HepG2 (cell line): Measurements from ENCODE around the gene SRSF3. TPM values are rescaled to one million over a fixed set of nuclear protein-coding genes. Genes with fewer than 3 reads are reported as not detected.
A peak's percentile ranks its signal among the peaks of the same experiment; 100 is the strongest.
"Not testable (repeated sequence)": the region's sequence is repeated elsewhere in the genome, so short reads cannot be mapped to it uniquely, and the experiment has no call there.

Source experiments
- ATAC-seq: fragments of 200-7000 bp; cut with Tn5 transposase; 3 replicates; pipeline ENCODE4 v1.9.1; 2020; ENCODE audit warnings: mild to moderate bottlenecking, moderate library complexity
- BruUV-seq: library from RNA; stranded (reverse); fragments of 400-500 nt; replicated peaks from 2 replicates; lab custom pipeline; 2021; lab: Mats Ljungman, UMichigan
- CTCF ChIA-PET: fragments of 300-600 bp; formaldehyde crosslinking; extraction: SDS; loops from one replicate; lab custom pipeline; 2021; ENCODE audit warnings: low total read pairs, inconsistent platforms, low intra/inter-chr PET ratio; lab: Yijun Ruan, JAX
- POLR2A ChIA-PET: fragments of 350-600 bp; sonication (Branson Sonifier 250); formaldehyde crosslinking; loops from one replicate; lab custom pipeline; 2020; ENCODE audit warnings: antibody characterized with exemption, inconsistent platforms; lab: Yijun Ruan, JAX
- DNase-seq: peaks from one replicate; pipeline ENCODE4 v3.0.0-alpha.2; 2015; ENCODE audit warnings: low spot score
- FAIRE-seq: peaks from 3 replicates; lab custom pipeline; 2011; peaks lifted over from hg19 to GRCh38; lab: Jason Lieb, UNC
- H2AFZ ChIP-seq: one replicate; pipeline ENCODE4 v1.6.1; 2011; ENCODE audit warnings: low read length, inconsistent platforms
- H3K27ac ChIP-seq: fragments of 300-600 bp; 3 replicates; pipeline ENCODE4 v1.8.0; 2011; ENCODE audit warnings: mixed run types, mild to moderate bottlenecking, mixed read lengths, low read length, inconsistent platforms; ENCODE audit not compliant: insufficient read depth; ENCODE audit errors: extremely low read length
- H3K27me3 ChIP-seq, 2 experiments: fragments of 200-600 bp in 1 of 2; 2 replicates in 1 of 2; 3 replicates in 1 of 2; pipeline versions ENCODE4 v1.6.0 to v1.8.0; 2011; ENCODE audit warnings: low read length in 2 of 2, mild to moderate bottlenecking in 2 of 2, moderate library complexity in 2 of 2, inconsistent platforms in 1 of 2; ENCODE audit not compliant: insufficient read depth in 2 of 2, control insufficient read depth in 1 of 2
- H3K36me3 ChIP-seq, 2 experiments: fragments of 200-600 bp in 1 of 2; replicated peaks in 1 of 2; 2 replicates in 1 of 2; 3 replicates in 1 of 2; pipeline versions ENCODE4 v1.5.1 to v1.8.0; 2011; ENCODE audit warnings: low read length in 2 of 2, inconsistent platforms in 1 of 2; ENCODE audit not compliant: insufficient read depth in 2 of 2, control insufficient read depth in 1 of 2
- H3K4me1 ChIP-seq: 2 replicates; pipeline ENCODE4 v1.5.1; 2012; ENCODE audit warnings: low read length, inconsistent platforms; ENCODE audit not compliant: insufficient read depth
- H3K4me2 ChIP-seq: 2 replicates; pipeline ENCODE4 v1.6.0; 2011; ENCODE audit warnings: low read depth, low read length, inconsistent platforms
- H3K4me3 ChIP-seq, 3 experiments: fragments of 200-600 bp in 1 of 3; sonication (generic), shearing (Covaris generic) in 1 of 3; replicated peaks in 1 of 3; 2 replicates each; pipeline ENCODE4 v1.5.1; 2011 to 2016; ENCODE audit warnings: low read length in 3 of 3, inconsistent platforms in 2 of 3, low read depth in 2 of 3, mild to moderate bottlenecking in 2 of 3, control low read depth in 1 of 3, mixed read lengths in 1 of 3; ENCODE audit not compliant: insufficient read depth in 1 of 3
- H3K79me2 ChIP-seq: one replicate; pipeline ENCODE4 v1.6.1; 2011; ENCODE audit warnings: low read length, inconsistent platforms; ENCODE audit not compliant: insufficient read depth
- H3K9ac ChIP-seq: 2 replicates; pipeline ENCODE4 v1.6.0; 2011; ENCODE audit warnings: mild to moderate bottlenecking, low read depth, low read length, inconsistent platforms; ENCODE audit not compliant: insufficient read depth
- H3K9me3 ChIP-seq: 2 replicates; pipeline ENCODE4 v1.5.1; 2012; ENCODE audit warnings: mild to moderate bottlenecking, low read length
- H4K20me1 ChIP-seq: 2 replicates; pipeline ENCODE4 v1.6.0; 2011; ENCODE audit warnings: inconsistent platforms, mild to moderate bottlenecking, low read length, moderate library complexity; ENCODE audit not compliant: insufficient read depth
- NONO ChIP-seq, 2 experiments: fragments of 450-650 bp in 1 of 2; sonication (generic) in 1 of 2; formaldehyde crosslinking in 1 of 2; IDR thresholded peaks in 1 of 2; conservative IDR thresholded peaks in 1 of 2; 2 replicates each; pipeline versions ENCODE4 v1.6.1 to v1.8.0; 2017 to 2022; ENCODE audit warnings: mild to moderate bottlenecking in 1 of 2, missing genetic modification reagents in 1 of 2, moderate library complexity in 1 of 2
- POLR2A ChIP-seq, 2 experiments: IDR thresholded peaks; 2 replicates each; pipeline ENCODE4 v1.6.1; 2011; ENCODE audit warnings: low read depth in 2 of 2, low read length in 2 of 2, mild to moderate bottlenecking in 1 of 2, moderate library complexity in 1 of 2; ENCODE audit not compliant: insufficient read depth in 1 of 2
- POLR2AphosphoS5 ChIP-seq: IDR thresholded peaks from 2 replicates; pipeline ENCODE4 v1.6.1; 2012; ENCODE audit warnings: low read depth, low read length
- POLR2G ChIP-seq: fragments of 200-400 bp; formaldehyde crosslinking; IDR thresholded peaks from 2 replicates; pipeline ENCODE4 v1.6.1; 2018; ENCODE audit warnings: mild to moderate bottlenecking, low read depth, low read length, moderate library complexity
- PRPF4 ChIP-seq: fragments of 200-400 bp; formaldehyde crosslinking; IDR thresholded peaks from 2 replicates; pipeline ENCODE4 v1.6.1; 2016; ENCODE audit warnings: low read length, low read depth; ENCODE audit not compliant: poor library complexity, severe bottlenecking
- RBM22 ChIP-seq: fragments of 200-400 bp; formaldehyde crosslinking; optimal IDR thresholded peaks from 2 replicates; pipeline ENCODE3; 2017; ENCODE audit warnings: mild to moderate bottlenecking, low read length, moderate library complexity
- ZNF816 ChIP-seq: sonication (generic); formaldehyde crosslinking; IDR thresholded peaks from 2 replicates; pipeline ENCODE4 v1.8.0; 2022; ENCODE audit warnings: missing genetic modification reagents, mild to moderate bottlenecking, borderline replicate concordance
- WGBS: methylation state at CpG from one replicate; pipeline ENCODE4 v1.1.6; 2017; ENCODE audit warnings: low lambda C conversion rate; 5-methylcytosine and 5-hydroxymethylcytosine counted together
- in situ Hi-C: cut with HindIII; loops from 2 replicates; pipeline ENCODE4 v1.10.0; 2017; ENCODE audit warnings: low pct_unique_long_range_greater_than_20kb; ENCODE audit not compliant: extremely low pct_ligation_motif_present
- intact Hi-C: fragments of 100-400 bp; cut with micrococcal nuclease; formaldehyde crosslinking; loops from one replicate; pipeline ENCODE4 v1.10.0; 2022; ENCODE audit not compliant: unreplicated experiment
- polyA plus RNA-seq, 8 experiments: library from polyadenylated mRNA; depleted of rRNA in 3 of 8; stranded (reverse) in 7 of 8; unstranded in 1 of 8; fragments of >200 nt; fragmentation: Illumina TruSeq in 4 of 8; extraction: Trizol in 4 of 8; gene quantifications; 2 replicates each; pipeline versions ENCODE4 v1.2.1 to v1.2.3, GENCODE V29; 2011 to 2016; ENCODE audit warnings: low read depth in 4 of 8, missing spikeins in 1 of 8, mixed read lengths in 1 of 8; ENCODE audit not compliant: insufficient read depth in 1 of 8
- total RNA-seq, 5 experiments: library from RNA; depleted of rRNA; stranded (reverse); fragments of >200 nt; fragmentation: Illumina TruSeq; extraction: Trizol; gene quantifications; 2 replicates each; pipeline ENCODE4 v1.2.3, GENCODE V29; 2016; ENCODE audit warnings: low read depth in 1 of 5

SRSF3 gene
- total and polyA plus RNA-seq, 2 of the 13 experiments (the other 11 are each of a cell fraction or from before 2014, with no cell fraction given) = 206 to 684 TPM

DNA sequence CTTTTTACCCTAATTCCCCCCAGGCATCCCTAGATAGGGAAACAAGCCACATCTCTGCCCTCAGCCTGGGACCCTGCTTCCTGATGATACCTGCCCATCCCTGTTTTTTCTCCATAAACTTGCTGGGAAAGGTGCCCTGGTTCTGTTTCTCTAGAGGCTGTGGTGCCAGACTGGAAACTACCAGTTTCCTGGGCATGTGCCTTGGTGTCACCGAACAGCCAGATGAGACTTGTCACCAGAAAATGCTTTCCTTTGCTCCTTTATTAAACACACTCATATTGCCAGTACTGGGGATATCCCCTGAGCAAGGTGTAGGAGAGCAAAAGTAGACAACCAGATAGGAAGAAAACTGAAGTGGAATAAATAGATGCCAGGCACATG is 16.8 kb downstream of the SRSF3 start:
- in situ Hi-C loops (no loop called here), intact Hi-C loops (no loop called here)
- peaks cover 6% of the 10 kb centered on the region for H3K79me2 ChIP-seq
- 95% methylated on average over 1 of the region's 1 CpG for WGBS
- peaks cover 39% of the 10 kb centered on the region for H4K20me1 ChIP-seq
- FAIRE-seq (no peak), ATAC-seq (peak; percentile 1; the same call in 2 of the 3 replicates), DNase-seq (no peak)
- no TSS peak for BruUV-seq
- peak overlapping the region; percentile 25 for H3K27ac ChIP-seq
- H3K9ac ChIP-seq = no peak overlapping the region
- no peak overlapping the region for H3K4me2 ChIP-seq
- no peak overlapping the region for H2AFZ ChIP-seq
- ChIA-PET POLR2A (interaction anchor here (1.0 to 8.2 kb wide), 3 partner anchors 15 to 105 kb away, joined by 4 to 142 read pairs (median 50); partner anchors contain the start of genes CDKN1A and SRSF3), CTCF (no interaction called here)
- peaks cover 2 to 25% of the 10 kb centered on the region in 2 experiments for H3K36me3 ChIP-seq
- no peak overlapping the region for H3K4me3 ChIP-seq
- peaks cover 42% of the 10 kb centered on the region for H3K4me1 ChIP-seq
- TF ChIP-seq PRPF4 (no peak), RBM22 (peak; percentile 89), NONO (IDR thresholded peaks at IDR 0.05) (no peak), NONO (CRISPR knock-in tag; conservative IDR thresholded peaks at IDR 0.05) (peak; percentile 11; the same call in 1 of the 2 replicates), POLR2A (IDR thresholded peaks at IDR 0.05; ENCODE audit: insufficient read depth in 1 of 2, low read depth in 2 of 2, low read length in 2 of 2) (peak in 1 of 2 experiments; percentile 46; a peak in 1 of 4 replicates)
- no peaks in the 10 kb centered on the region for H3K27me3 ChIP-seq
- no peaks in the 10 kb centered on the region for H3K9me3 ChIP-seq

GRCh38 chr6:36611679-36612078 is 17.5 kb downstream of the SRSF3 start:
- Histone ChIP-seq H3K36me3 (peaks cover 2 to 22% of the 10 kb centered on the region in 2 experiments; a peak in 3 of 5 replicates), H4K20me1 (peaks cover 37% of the 10 kb centered on the region), H3K4me1 (peaks cover 34% of the 10 kb centered on the region)
- H3K27me3 ChIP-seq, H3K9me3 ChIP-seq, H2AFZ ChIP-seq, in situ Hi-C loops, H3K9ac ChIP-seq, ATAC-seq, BruUV-seq, H3K79me2 ChIP-seq, FAIRE-seq, H3K27ac ChIP-seq, H3K4me2 ChIP-seq, CTCF ChIA-PET, intact Hi-C loops, DNase-seq, H3K4me3 ChIP-seq: not testable (repeated sequence)
- POLR2A ChIA-PET = interaction anchor here (0.7 to 8.2 kb wide), 4 partner anchors 9 to 480 kb away, joined by 3 to 142 read pairs (median 26); partner anchors contain the start of genes CDKN1A and SRSF3
- 0 out of 2 replicates have a peak, but pooled peaks have one; percentile 15 for TF ChIP-seq ZNF816 (CRISPR knock-in tag)
- TF ChIP-seq POLR2AphosphoS5 = 0 out of 2 replicates have a peak, but pooled peaks have one; percentile 39
- TF ChIP-seq POLR2G = peak; percentile 37; the same call in 1 of the 2 replicates
- 94% methylated on average over 3 of the region's 3 CpGs for WGBS
